K562 (cell line): Measurements from ENCODE around the gene COQ10B. TPM values are rescaled to one million over a fixed set of nuclear protein-coding genes. Genes with fewer than 3 reads are reported as not detected.
A peak's percentile ranks its signal among the peaks of the same experiment; 100 is the strongest.

Source experiments
- ARNT ChIP-seq, 2 experiments: fragments of 450-650 bp; IDR thresholded peaks; 2 replicates each; pipeline ENCODE4 v1.6.1; 2016; ENCODE audit warnings: mild to moderate bottlenecking in 1 of 2
- C11orf30 ChIP-seq: fragments of 450-650 bp; IDR thresholded peaks from 2 replicates; pipeline ENCODE4 v1.6.1; 2016; ENCODE audit warnings: low read depth, mild to moderate bottlenecking
- FOSL1 ChIP-seq: fragments of 200-800 bp; sonication (Bioruptor generic); conservative IDR thresholded peaks from 2 replicates; pipeline ENCODE4 v1.6.1; 2016; ENCODE audit warnings: missing genetic modification characterization, missing compliant biosample characterization
- FOXA1 ChIP-seq: fragments of 450-650 bp; IDR thresholded peaks from 2 replicates; pipeline ENCODE4 v1.6.1; 2016; ENCODE audit warnings: mild to moderate bottlenecking, borderline replicate concordance
- HMGN3 ChIP-seq: IDR thresholded peaks from 2 replicates; pipeline ENCODE4 v1.6.1; 2011; ENCODE audit warnings: borderline replicate concordance, low read depth, mild to moderate bottlenecking, mixed read lengths, low read length; ENCODE audit not compliant: insufficient read length; ENCODE audit errors: extremely low read depth
- MAFF ChIP-seq: IDR thresholded peaks from 2 replicates; pipeline ENCODE4 v1.6.1; 2012; ENCODE audit warnings: low read length, improper control_type of control experiment
- MED1 ChIP-seq: sonication (generic); formaldehyde crosslinking; IDR thresholded peaks from 2 replicates; pipeline ENCODE4 v1.8.1; 2023; ENCODE audit warnings: missing genetic modification reagents, borderline replicate concordance
- NR3C1 ChIP-seq: sonication (generic); formaldehyde crosslinking; IDR thresholded peaks from 2 replicates; pipeline ENCODE4 v1.8.1; 2022; ENCODE audit warnings: missing genetic modification reagents
- SMARCB1 ChIP-seq: IDR thresholded peaks from 2 replicates; pipeline ENCODE4 v1.6.1; 2011; ENCODE audit warnings: improper control_type of control experiment, low read depth; ENCODE audit not compliant: insufficient read length
- SREBF2 ChIP-seq: sonication (generic); formaldehyde crosslinking; IDR thresholded peaks from 2 replicates; pipeline ENCODE4 v1.4.0; 2020; ENCODE audit warnings: mild to moderate bottlenecking, missing genetic modification reagents
- ZBTB1 ChIP-seq: sonication (generic); formaldehyde crosslinking; IDR thresholded peaks from 2 replicates; pipeline ENCODE4 v1.8.1; 2023; ENCODE audit warnings: missing genetic modification reagents, low read depth, mild to moderate bottlenecking, borderline replicate concordance
- ZNF175 ChIP-seq: fragments of 200-800 bp; sonication (Bioruptor generic); IDR thresholded peaks from 2 replicates; pipeline ENCODE4 v1.6.1; 2016; ENCODE audit warnings: low read depth, mild to moderate bottlenecking, missing genetic modification characterization, missing compliant biosample characterization
- ZNF644 ChIP-seq: fragments of 200-800 bp; sonication (Bioruptor generic); IDR thresholded peaks from 2 replicates; pipeline ENCODE4 v1.6.1; 2016; ENCODE audit warnings: low read depth, missing genetic modification characterization, missing compliant biosample characterization
- polyA plus RNA-seq, 8 experiments: library from polyadenylated mRNA; depleted of rRNA in 4 of 8; stranded (reverse) in 5 of 8; unstranded in 3 of 8; fragments of >200 nt; fragmentation: Nextera tagmentation in 2 of 8; fragmentation: Illumina TruSeq in 1 of 8; extraction: Ambion mirVana in 2 of 8; extraction: Trizol in 1 of 8; gene quantifications; 2 replicates each; pipeline versions ENCODE4 v1.2.1 to v1.2.3, GENCODE V29; 2011 to 2014; ENCODE audit warnings: inconsistent platforms in 1 of 8, missing spikeins in 1 of 8
- total RNA-seq, 7 experiments: library from RNA; depleted of rRNA in 6 of 7; stranded (reverse); fragments of >200 nt in 6 of 7; fragmentation: Illumina TruSeq in 2 of 7; extraction: Trizol in 2 of 7; gene quantifications; 2 replicates each; pipeline versions ENCODE4 v1.2.1 to v1.2.3, GENCODE V29; 2011 to 2021; ENCODE audit warnings: low replicate concordance in 1 of 7
- TF ChIP-seq, protein P1 (sequence below): IDR thresholded peaks from 2 replicates; pipeline ENCODE4 v1.6.1; 2012; ENCODE audit warnings: low read depth, low read length, improper control_type of control experiment, borderline replicate concordance
- TF ChIP-seq, protein P2 (sequence below), 2 experiments: fragments of 450-650 bp in 1 of 2; IDR thresholded peaks; 2 replicates each; pipeline ENCODE4 v1.6.1; 2011 to 2017; ENCODE audit warnings: low read depth in 2 of 2, antibody characterized with exemption in 1 of 2, borderline replicate concordance in 1 of 2, low read length in 1 of 2, mild to moderate bottlenecking in 1 of 2, mixed read lengths in 1 of 2; ENCODE audit not compliant: control insufficient read depth in 1 of 2
- TF ChIP-seq, protein P3 (sequence below): fragments of 200-800 bp; sonication (Bioruptor generic); IDR thresholded peaks from 2 replicates; pipeline ENCODE4 v1.6.1; 2017; ENCODE audit warnings: missing genetic modification characterization, missing compliant biosample characterization
- TF ChIP-seq, protein P4 (sequence below): sonication (generic); formaldehyde crosslinking; IDR thresholded peaks from 2 replicates; pipeline ENCODE4 v1.8.1; 2023; ENCODE audit warnings: mild to moderate bottlenecking, missing genetic modification reagents

Gene COQ10B
- total and polyA plus RNA-seq, 9 of the 15 experiments (the other 6 are each of a cell fraction or from before 2014, with no cell fraction given): 3.1 to 13.1 (median 7.7) TPM

DNA sequence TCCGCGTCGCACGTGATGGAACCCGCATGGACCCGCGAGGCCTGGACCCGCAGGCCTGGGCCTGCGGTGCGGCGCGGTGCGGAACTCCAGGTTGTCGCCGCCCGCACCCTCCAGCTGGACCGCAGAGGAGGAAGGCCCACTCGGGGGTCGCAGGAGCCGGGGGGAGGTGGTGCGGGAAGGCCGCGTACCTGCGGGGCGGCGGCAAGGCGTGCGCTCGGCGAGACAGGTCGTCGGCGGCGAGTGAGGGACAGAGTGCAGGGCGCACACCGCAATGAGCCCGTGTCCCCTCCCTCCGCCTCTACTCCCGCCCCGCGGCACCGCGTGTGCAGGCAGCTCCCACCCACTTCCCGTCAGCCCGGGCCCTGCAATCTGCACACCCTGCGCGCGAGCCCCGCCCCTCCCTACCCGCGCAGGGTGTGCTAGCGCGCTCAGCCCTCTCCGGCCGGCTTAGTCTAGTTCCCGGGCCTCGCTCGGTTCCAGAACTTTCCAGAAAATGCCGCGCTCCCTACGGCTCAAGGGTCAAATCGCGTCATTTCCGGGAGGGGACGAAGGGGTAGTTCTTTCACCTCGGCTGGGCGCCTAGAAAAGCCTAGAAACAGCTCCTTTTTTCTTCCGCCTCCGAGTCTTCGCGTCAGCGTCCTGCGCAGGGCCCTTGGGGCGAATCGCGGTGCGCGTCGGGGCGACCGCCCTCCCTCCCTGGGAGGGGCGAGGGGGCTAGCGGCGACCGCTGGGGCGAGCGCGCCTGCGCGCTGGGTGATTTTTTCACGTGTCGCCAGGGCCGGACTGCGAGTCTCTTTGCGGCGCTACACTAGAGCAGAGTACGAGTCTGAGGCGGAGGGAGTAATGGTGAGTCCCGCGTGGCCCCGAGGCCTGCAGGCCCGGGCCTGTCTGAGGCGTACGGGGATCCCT is 46.5 kb downstream of the COQ10B start, which contains the start of the genes HSPD1 and HSPE1 (continued):
- TF ChIP-seq ZBTB1 (CRISPR knock-in tag): peak; percentile 95
- peak in 1 of 2 experiments; percentile 100; a peak in 2 of 4 replicates for TF ChIP-seq ARNT (IDR thresholded peaks at IDR 0.05)
- TF ChIP-seq FOXA1: no peak
- TF ChIP-seq, protein P1, sequence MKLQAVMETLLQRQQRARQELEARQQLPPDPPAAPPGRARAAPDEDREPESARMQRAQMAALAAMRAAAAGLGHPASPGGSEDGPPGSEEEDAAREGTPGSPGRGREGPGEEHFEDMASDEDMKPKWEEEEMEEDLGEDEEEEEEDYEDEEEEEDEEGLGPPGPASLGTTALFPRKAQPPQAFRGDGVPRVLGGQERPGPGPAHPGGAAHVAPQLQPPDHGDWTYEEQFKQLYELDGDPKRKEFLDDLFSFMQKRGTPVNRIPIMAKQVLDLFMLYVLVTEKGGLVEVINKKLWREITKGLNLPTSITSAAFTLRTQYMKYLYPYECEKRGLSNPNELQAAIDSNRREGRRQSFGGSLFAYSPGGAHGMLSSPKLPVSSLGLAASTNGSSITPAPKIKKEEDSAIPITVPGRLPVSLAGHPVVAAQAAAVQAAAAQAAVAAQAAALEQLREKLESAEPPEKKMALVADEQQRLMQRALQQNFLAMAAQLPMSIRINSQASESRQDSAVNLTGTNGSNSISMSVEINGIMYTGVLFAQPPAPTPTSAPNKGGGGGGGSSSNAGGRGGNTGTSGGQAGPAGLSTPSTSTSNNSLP: no peak
- TF ChIP-seq HMGN3: peak; percentile 97
- TF ChIP-seq ZNF644 (tag): peak; percentile 45; the same call in 1 of the 2 replicates
- TF ChIP-seq FOSL1 (tag): peak; percentile 37; the same call in 1 of the 2 replicates
- peak; percentile 20; the same call in 1 of the 2 replicates for TF ChIP-seq NR3C1 (CRISPR knock-in tag)
- TF ChIP-seq SREBF2 (CRISPR knock-in tag): no peak
- no peak; the same call in 1 of the 2 replicates for TF ChIP-seq MED1 (CRISPR knock-in tag)
- TF ChIP-seq, protein P2, sequence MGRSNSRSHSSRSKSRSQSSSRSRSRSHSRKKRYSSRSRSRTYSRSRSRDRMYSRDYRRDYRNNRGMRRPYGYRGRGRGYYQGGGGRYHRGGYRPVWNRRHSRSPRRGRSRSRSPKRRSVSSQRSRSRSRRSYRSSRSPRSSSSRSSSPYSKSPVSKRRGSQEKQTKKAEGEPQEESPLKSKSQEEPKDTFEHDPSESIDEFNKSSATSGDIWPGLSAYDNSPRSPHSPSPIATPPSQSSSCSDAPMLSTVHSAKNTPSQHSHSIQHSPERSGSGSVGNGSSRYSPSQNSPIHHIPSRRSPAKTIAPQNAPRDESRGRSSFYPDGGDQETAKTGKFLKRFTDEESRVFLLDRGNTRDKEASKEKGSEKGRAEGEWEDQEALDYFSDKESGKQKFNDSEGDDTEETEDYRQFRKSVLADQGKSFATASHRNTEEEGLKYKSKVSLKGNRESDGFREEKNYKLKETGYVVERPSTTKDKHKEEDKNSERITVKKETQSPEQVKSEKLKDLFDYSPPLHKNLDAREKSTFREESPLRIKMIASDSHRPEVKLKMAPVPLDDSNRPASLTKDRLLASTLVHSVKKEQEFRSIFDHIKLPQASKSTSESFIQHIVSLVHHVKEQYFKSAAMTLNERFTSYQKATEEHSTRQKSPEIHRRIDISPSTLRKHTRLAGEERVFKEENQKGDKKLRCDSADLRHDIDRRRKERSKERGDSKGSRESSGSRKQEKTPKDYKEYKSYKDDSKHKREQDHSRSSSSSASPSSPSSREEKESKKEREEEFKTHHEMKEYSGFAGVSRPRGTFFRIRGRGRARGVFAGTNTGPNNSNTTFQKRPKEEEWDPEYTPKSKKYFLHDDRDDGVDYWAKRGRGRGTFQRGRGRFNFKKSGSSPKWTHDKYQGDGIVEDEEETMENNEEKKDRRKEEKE (IDR thresholded peaks at IDR 0.05; ENCODE audit: borderline replicate concordance in 1 of 2, control insufficient read depth in 1 of 2, low read depth in 2 of 2, low read length in 1 of 2): peak in 1 of 2 experiments; percentile 37; a peak in 1 of 4 replicates
- TF ChIP-seq C11orf30: peak; percentile 53; the same call in 1 of the 2 replicates
- no peak for TF ChIP-seq MAFF
- TF ChIP-seq, protein P3, sequence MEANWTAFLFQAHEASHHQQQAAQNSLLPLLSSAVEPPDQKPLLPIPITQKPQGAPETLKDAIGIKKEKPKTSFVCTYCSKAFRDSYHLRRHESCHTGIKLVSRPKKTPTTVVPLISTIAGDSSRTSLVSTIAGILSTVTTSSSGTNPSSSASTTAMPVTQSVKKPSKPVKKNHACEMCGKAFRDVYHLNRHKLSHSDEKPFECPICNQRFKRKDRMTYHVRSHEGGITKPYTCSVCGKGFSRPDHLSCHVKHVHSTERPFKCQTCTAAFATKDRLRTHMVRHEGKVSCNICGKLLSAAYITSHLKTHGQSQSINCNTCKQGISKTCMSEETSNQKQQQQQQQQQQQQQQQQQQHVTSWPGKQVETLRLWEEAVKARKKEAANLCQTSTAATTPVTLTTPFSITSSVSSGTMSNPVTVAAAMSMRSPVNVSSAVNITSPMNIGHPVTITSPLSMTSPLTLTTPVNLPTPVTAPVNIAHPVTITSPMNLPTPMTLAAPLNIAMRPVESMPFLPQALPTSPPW (CRISPR knock-in tag): peak; percentile 95
- TF ChIP-seq, protein P4, sequence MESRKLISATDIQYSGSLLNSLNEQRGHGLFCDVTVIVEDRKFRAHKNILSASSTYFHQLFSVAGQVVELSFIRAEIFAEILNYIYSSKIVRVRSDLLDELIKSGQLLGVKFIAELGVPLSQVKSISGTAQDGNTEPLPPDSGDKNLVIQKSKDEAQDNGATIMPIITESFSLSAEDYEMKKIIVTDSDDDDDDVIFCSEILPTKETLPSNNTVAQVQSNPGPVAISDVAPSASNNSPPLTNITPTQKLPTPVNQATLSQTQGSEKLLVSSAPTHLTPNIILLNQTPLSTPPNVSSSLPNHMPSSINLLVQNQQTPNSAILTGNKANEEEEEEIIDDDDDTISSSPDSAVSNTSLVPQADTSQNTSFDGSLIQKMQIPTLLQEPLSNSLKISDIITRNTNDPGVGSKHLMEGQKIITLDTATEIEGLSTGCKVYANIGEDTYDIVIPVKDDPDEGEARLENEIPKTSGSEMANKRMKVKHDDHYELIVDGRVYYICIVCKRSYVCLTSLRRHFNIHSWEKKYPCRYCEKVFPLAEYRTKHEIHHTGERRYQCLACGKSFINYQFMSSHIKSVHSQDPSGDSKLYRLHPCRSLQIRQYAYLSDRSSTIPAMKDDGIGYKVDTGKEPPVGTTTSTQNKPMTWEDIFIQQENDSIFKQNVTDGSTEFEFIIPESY (CRISPR knock-in tag): peak; percentile 13; the same call in 1 of the 2 replicates
- TF ChIP-seq ZNF175 (CRISPR knock-in tag): no peak
- no peak for TF ChIP-seq SMARCB1
